ENCODE measurements around the gene GOLGA5.
"Not testable (repeated sequence)": the region's sequence is repeated elsewhere in the genome, so short reads cannot be mapped to it uniquely, and the experiment has no call there.

The GOLGA5 gene

GRCh38 chr14:92846162-92846897 lies 52.2 kb downstream of the GOLGA5 start:
- peak overlapping the region in 1 of 2 donors; percentile 6 for H3K4me3 Mint-ChIP-seq
- peak overlapping the region in 1 of 2 donors; percentile 13 for H3K27ac Mint-ChIP-seq
- H3K4me1 Mint-ChIP-seq: peaks cover 37% of the 10 kb centered on the region
- no peaks in the 10 kb centered on the region for H3K27me3 Mint-ChIP-seq
- ATAC-seq: peak; percentile 96
- DNase-seq: peak; percentile 43 to 65
- H3K9me3 Mint-ChIP-seq: peaks cover 3 to 8% of the 10 kb centered on the region in 2 donors

- no peak for ATAC-seq
- no peak overlapping the region for H3K4me3 Mint-ChIP-seq
- H3K4me1 Mint-ChIP-seq: peaks cover 37% of the 10 kb centered on the region
- H3K27ac Mint-ChIP-seq: peak overlapping the region in 1 of 2 donors; percentile 16
- H3K27me3 Mint-ChIP-seq: no peaks in the 10 kb centered on the region
- DNase-seq: no peak
- H3K9me3 Mint-ChIP-seq: peaks cover 3 to 10% of the 10 kb centered on the region in 2 donors
Measured at GRCh38 chr14:92847278-92847677, 53.2 kb downstream of the GOLGA5 start.

- Mint-ChIP-seq H3K9me3 (peaks cover 3 to 15% of the 10 kb centered on the region in 2 donors), H3K27me3 (peaks cover 4% of the 10 kb centered on the region), H3K4me3 (no peak overlapping the region), H3K27ac (no peak overlapping the region), H3K4me1 (peaks cover 37% of the 10 kb centered on the region)
- ATAC-seq (no peak), DNase-seq (no peak)
Measured at GRCh38 chr14:92847749-92848148, 53.6 kb downstream of the GOLGA5 start.

GRCh38 chr14:92848887-92849286 lies 54.8 kb downstream of the GOLGA5 start:
- Mint-ChIP-seq H3K9me3 (peaks cover 3 to 21% of the 10 kb centered on the region in 2 donors), H3K4me1 (peaks cover 30% of the 10 kb centered on the region), H3K4me3 (no peak overlapping the region), H3K27me3 (peaks cover 15% of the 10 kb centered on the region), H3K27ac (no peak overlapping the region)
- no peak for DNase-seq
- no peak for ATAC-seq

GRCh38 chr14:92850492-92850891 lies 56.4 kb downstream of the GOLGA5 start:
- Mint-ChIP-seq H3K4me1 (peaks cover 20% of the 10 kb centered on the region), H3K9me3 (peaks cover 3 to 25% of the 10 kb centered on the region in 2 donors), H3K4me3 (no peak overlapping the region), H3K27me3 (peaks cover 20% of the 10 kb centered on the region), H3K27ac (no peak overlapping the region)
- ATAC-seq (no peak), DNase-seq (no peak)

GRCh38 chr14:92853136-92853535 lies 59.0 kb downstream of the GOLGA5 start:
- Mint-ChIP-seq H3K27me3 (peaks cover 20% of the 10 kb centered on the region), H3K9me3 (peaks cover 0 to 17% of the 10 kb centered on the region in 2 donors)
- not testable (repeated sequence) for H3K4me3 Mint-ChIP-seq, DNase-seq, ATAC-seq, H3K27ac Mint-ChIP-seq, H3K4me1 Mint-ChIP-seq

- H3K9me3 Mint-ChIP-seq: peaks cover 0 to 3% of the 10 kb centered on the region in 2 donors
- peaks cover 5% of the 10 kb centered on the region for H3K4me1 Mint-ChIP-seq
- DNase-seq (no peak), ATAC-seq (no peak)
- no peaks in the 10 kb centered on the region for H3K27me3 Mint-ChIP-seq
- H3K27ac Mint-ChIP-seq: no peak overlapping the region
- H3K4me3 Mint-ChIP-seq: no peak overlapping the region
Measured at GRCh38 chr14:92860049-92860840, 66.1 kb downstream of the GOLGA5 start.

- peaks cover 5% of the 10 kb centered on the region for H3K4me1 Mint-ChIP-seq
- H3K27me3 Mint-ChIP-seq: peaks cover under 1% of the 10 kb centered on the region
- H3K27ac Mint-ChIP-seq: peak overlapping the region in 1 of 2 donors; percentile 34
- H3K9me3 Mint-ChIP-seq: peaks cover 0 to 7% of the 10 kb centered on the region in 2 donors
- no peak overlapping the region for H3K4me3 Mint-ChIP-seq
- no peak for ATAC-seq
- no peak for DNase-seq
Measured at GRCh38 chr14:92861856-92862745, 68.0 kb downstream of the GOLGA5 start.

GRCh38 chr14:92863286-92864080 lies 69.4 kb downstream of the GOLGA5 start:
- Mint-ChIP-seq H3K27ac (no peak overlapping the region), H3K4me3 (no peak overlapping the region), H3K27me3 (peaks cover 14% of the 10 kb centered on the region), H3K9me3 (peaks cover 0 to 7% of the 10 kb centered on the region in 2 donors), H3K4me1 (peaks cover 11% of the 10 kb centered on the region)
- no peak for DNase-seq
- no peak for ATAC-seq

- no peak overlapping the region for H3K4me3 Mint-ChIP-seq
- H3K4me1 Mint-ChIP-seq: peaks cover 11% of the 10 kb centered on the region
- ATAC-seq (no peak), DNase-seq (no peak)
- no peak overlapping the region for H3K27ac Mint-ChIP-seq
- H3K9me3 Mint-ChIP-seq: peaks cover 0 to 7% of the 10 kb centered on the region in 2 donors
- peaks cover 14% of the 10 kb centered on the region for H3K27me3 Mint-ChIP-seq
Measured at GRCh38 chr14:92865674-92866073, 71.6 kb downstream of the GOLGA5 start.

GRCh38 chr14:92866181-92866752 lies 72.2 kb downstream of the GOLGA5 start:
- ATAC-seq (no peak), DNase-seq (no peak)
- peaks cover 11% of the 10 kb centered on the region for H3K4me1 Mint-ChIP-seq
- H3K9me3 Mint-ChIP-seq: peaks cover 0 to 7% of the 10 kb centered on the region in 2 donors
- peaks cover 14% of the 10 kb centered on the region for H3K27me3 Mint-ChIP-seq
- H3K27ac Mint-ChIP-seq: no peak overlapping the region
- H3K4me3 Mint-ChIP-seq: no peak overlapping the region

- Mint-ChIP-seq H3K27ac (no peak overlapping the region), H3K4me3 (no peak overlapping the region), H3K9me3 (peaks cover 0 to 7% of the 10 kb centered on the region in 2 donors), H3K4me1 (peaks cover 11% of the 10 kb centered on the region), H3K27me3 (peaks cover 14% of the 10 kb centered on the region)
- ATAC-seq: no peak
- DNase-seq: no peak
Measured at GRCh38 chr14:92866901-92867865, 73.1 kb downstream of the GOLGA5 start.

- H3K4me3 Mint-ChIP-seq: no peak overlapping the region
Measured at GRCh38 chr14:92874962-92875661, 81.0 kb downstream of the GOLGA5 start.

More at GRCh38 chr14:92874962-92875661, 81.0 kb downstream of the GOLGA5 start:
- Mint-ChIP-seq H3K27ac (peak overlapping the region in 1 of 2 donors; percentile 80), H3K4me1 (no peaks in the 10 kb centered on the region), H3K9me3 (no peaks in the 10 kb centered on the region), H3K27me3 (peaks cover 40% of the 10 kb centered on the region)
- no peak for DNase-seq
- ATAC-seq: no peak
